Tibial nerve (tissue), 4 donors: ENCODE results near the gene NINL.

Experiments
- CTCF ChIP-seq, 5 experiments: fragments of 200-600 bp in 3 of 5; fragments of 450-650 bp in 2 of 5; sonication (generic) in 3 of 5; IDR thresholded peaks; one replicate each; pipeline ENCODE4 v1.5.1; 2016 to 2019; ENCODE audit warnings: antibody characterized with exemption in 5 of 5, mild to moderate bottlenecking in 3 of 5, moderate library complexity in 2 of 5
- EP300 ChIP-seq, 2 donors: sonication (generic); formaldehyde crosslinking; IDR thresholded peaks; one replicate each; pipeline ENCODE4 v1.6.1; 2017; ENCODE audit warnings: antibody characterized with exemption in 2 of 2, mild to moderate bottlenecking in 1 of 2
- POLR2A ChIP-seq, 2 donors: fragments of 450-650 bp; IDR thresholded peaks; one replicate each; pipeline ENCODE4 v1.6.1; 2017; ENCODE audit warnings: antibody characterized with exemption in 2 of 2, mild to moderate bottlenecking in 2 of 2, moderate library complexity in 2 of 2

- TF ChIP-seq POLR2A (IDR thresholded peaks at IDR 0.05) (no peak), CTCF (IDR thresholded peaks at IDR 0.05) (no peak), EP300 (IDR thresholded peaks at IDR 0.05) (no peak)
Observed at GRCh38 chr20:25459111-25459830, 126.1 kb downstream of the NINL start.
